CD4-positive, alpha-beta T cell treated with Interleukin-4 for 4 hours (primary cell): ENCODE data around the gene SHANK3.
"Not testable (repeated sequence)": the region's sequence is repeated elsewhere in the genome, so short reads cannot be mapped to it uniquely, and the experiment has no call there.

Experiments
- DNase-seq: peaks from one replicate; pipeline ENCODE4 v3.0.0-alpha.2; 2020

Gene SHANK3

DNA sequence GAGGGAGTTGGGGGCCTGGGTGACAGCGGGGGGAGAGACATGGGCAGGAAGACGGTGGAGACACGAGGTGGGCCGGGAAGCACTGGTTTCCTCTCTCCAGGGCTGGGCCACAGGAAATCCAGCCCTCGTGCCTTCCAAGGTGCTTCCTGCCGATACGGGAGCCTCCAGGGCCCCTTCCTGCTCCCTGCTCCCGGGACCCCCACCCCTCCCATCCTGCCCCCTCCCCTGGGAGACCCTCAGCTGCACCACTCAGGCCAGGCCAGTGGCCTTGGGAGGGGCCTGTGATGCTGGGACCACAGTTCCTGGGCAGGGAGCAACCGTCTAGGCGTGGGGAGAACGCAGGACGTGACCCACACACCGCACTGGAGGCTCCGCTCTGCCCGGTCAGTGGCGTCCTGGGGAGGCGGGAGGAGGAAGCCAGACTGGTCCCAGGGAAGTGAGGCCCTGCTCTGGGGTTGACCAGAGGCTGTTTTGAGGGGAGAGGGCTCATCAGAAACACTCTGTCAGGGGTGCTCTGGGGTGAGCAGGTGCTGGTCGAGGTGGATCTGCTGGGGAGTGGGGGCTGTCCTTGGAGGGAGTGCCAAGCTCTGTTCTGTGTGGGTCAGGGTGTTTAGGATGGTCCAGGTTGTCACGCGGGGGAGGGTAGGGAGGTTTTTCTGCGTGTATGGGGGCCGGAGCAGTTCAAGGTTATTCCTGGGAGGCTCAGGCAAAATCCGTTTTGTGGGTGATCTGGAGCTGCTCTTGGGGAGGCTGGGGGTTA, at the start of gene SHANK3:
SHANK3 (plus strand) TSS at position 353 of the 760 bp plus-strand sequence.
- DNase-seq, result no peak

DNA sequence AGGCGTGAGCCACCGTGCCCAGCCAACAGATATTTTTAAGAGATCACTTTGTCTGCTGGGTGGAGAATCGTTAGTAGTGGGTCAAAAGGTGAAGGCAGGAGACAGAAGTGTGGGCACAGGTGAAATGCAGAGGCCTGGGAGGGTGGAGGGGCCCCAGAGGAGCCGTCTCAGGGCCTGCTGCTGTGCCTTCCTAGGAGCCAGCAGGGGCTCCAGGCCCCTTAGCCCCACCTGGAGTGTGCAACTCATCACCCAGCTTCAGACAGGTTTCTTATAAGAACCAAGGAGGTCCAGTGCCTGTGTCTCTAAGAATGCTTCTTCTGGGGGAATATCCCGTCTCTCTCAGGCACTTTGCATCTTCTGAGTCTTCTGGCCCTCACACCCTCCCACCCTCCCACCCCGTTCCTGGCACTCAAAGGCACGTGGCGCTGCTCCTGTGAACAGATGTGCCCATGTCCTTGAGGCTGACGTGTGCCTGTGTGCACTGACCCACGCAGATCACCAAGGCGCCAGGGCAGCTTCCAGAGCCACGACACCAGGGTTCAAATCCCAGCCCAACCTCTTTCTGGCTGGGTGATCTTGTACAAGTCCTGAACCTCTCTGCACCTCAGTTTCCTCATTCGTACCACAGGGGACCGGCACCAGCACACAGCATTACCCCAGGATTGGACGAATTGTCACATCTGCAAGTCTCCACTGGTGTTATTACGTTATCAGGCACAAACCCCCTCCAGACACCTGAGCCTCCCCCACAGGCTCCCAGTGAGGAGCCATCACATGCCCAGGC, 48.1 kb upstream of the SHANK3 start:
- DNase-seq, result no peak

DNA sequence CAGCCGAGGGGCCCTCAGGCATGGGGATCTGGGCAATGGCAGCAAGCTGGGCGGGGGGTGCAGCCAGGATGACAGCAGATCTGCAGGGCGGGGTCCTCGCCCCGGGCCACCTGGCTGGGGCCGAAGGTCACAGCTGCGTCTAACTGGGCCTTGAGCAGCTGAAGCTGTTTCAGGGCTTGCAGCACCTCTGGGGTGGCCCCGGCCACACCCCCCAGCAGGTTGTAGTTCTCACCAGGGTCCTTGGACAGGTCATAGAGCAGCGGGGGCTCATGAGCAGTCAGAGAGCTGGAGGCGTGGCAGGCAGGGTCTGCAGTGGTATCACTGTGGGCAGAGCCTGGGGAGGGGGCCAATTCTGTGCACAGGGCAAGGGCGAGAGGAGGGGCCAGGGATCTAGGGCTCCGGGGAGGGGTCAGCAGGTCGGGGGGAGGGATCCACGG, 47.5 kb upstream of the SHANK3 start:
- no peak for DNase-seq

DNA sequence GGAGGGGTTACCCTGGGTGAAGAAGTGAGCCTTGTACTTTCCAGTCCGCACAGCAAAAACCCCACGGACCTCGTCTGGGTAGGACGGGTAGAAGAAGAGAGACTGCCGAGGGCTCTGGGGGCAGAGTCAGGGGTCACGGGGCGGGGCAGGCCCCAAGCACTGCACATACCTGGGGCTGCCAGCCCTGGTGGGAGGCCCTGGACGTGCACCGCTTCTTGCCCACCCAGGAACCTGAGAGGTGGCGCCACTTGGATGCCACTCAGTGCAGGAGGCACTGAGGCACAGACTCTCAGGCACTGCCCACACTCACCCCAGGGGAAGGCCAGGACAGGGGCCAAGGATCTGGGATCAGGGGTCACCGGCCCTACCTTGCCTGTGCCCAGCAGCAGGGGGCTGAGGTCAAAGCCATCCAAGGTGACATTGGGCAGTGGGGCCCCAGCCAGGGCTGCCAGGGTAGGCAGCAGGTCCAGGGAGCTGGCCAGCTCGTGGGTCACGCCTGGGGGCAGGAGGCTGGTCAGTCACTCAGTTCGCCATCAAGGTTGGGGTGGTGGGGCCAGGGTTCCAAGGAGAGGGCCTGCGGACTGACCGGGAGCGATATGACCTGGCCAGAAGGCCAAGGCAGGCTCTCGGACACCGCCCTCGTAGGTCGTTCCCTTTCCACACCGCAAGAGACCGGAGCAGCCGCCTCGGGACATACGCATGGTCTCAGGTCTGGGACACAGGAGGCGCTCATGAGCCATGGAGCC, 46.9 kb upstream of the SHANK3 start:
- no peak for DNase-seq

DNA sequence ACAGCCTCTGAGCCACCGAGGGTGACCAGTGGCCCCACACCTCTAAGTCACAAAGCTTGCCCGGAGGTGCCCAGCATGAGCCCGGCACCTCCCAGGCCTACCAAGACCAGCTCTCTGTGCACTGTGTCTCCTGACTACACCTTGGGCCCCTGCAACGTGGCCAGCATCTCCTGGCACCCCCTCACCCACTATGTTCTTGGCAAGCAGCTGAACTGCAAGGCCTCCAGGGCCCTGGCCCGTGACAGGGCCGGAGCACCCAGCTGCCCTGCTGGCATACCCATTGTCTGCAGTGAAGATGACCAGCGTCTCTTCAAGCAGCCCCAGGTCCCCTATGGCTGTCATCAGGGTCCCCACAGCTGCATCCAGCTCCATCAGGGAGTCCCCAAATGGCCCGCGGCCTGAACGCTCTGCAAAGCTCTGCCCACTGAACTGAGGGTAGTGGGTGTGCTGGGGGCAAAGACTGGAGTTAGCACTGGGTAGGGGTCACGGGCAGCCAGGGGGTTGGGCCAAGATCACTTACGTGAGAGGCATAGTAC, 46.2 kb upstream of the SHANK3 start:
- no peak for DNase-seq

DNA sequence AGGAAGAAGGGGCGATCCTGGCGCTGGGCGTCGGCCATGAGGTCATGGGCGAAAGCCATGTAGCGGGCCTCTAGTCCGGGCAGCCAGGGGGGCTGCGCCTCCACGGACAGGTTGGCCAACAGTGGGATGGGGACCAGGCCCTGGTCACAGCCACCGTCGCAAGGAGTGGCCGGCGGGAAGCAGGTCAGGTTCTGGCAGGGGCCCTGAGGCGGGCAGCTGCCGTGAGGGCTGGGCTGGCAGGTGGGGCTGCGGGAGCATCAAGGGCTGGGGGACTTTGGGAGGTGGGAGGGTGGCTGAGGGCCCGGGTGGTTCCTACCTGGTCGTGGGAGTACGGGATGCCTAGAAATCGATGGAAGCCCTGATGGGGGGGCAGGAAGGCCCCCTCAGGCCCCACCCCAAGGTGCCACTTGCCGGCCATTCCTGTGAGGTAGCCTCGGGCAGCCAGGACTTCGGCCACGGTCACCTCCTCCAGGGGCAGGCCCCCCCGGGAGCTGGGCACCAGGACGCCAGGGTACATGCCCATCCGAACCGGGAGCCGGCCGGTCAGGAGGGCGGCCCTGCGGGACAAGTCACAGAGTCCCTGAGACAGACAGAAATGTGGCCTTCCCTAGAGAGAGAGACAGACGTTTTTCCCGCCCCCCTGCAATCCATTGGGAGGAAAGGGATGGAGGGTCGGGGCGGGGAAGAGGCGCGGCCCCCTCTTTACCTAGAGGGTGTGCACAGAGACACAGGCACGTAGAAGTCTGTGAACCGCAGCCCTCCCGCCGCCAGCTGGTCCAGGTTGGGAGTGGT, 45.6 kb upstream of the SHANK3 start:
- no peak for DNase-seq

DNA sequence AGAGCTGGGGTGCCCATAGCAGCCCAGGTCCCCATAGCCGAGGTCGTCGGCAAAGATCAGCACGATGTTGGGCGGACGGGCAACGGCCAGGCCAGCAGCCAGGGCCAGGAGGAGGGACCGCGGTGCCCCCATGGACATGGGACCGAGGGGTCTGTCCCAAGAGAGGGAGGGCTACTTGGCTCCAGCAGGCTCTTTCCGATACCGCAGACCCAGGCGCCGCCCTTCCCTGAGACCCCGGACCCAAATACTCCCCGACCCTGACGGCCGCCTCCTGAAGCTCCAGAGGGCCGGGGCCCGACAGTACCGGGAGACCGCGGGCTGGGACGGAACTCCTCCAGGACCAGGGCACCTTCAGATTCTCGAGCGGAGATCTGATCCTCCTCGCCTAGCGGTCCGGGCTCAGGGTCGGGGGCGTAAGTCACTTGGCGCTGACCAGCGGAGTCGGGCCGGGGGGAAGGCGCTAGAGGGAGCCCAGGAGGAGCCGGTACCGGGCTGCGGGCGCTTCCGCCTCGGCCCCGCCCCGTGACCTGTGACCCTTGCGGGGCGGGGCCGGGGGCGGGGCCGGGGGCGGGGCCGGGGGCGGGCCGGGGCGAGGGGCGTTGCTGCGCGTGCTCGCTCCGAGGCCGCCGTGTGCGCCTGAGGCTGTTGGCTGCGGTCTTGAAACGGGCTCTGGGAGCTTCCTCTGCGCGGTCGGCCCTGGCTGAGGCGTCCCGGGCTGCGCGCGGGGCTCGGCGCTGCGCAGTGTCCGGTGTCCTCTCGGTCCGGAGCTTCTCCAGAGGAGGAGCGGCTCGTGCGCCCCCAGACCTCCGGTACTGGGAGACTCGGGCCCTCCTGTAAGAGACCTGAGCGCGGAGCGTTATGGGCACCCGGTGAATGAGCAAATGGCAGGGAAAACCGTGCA, 44.7 kb upstream of the SHANK3 start, which contains the start of gene ARSA:
ARSA (minus strand) TSS at position 511 of the 901 bp plus-strand sequence; CDS start at position 138, 373 bp downstream.
- peak; percentile 73 for DNase-seq

DNA sequence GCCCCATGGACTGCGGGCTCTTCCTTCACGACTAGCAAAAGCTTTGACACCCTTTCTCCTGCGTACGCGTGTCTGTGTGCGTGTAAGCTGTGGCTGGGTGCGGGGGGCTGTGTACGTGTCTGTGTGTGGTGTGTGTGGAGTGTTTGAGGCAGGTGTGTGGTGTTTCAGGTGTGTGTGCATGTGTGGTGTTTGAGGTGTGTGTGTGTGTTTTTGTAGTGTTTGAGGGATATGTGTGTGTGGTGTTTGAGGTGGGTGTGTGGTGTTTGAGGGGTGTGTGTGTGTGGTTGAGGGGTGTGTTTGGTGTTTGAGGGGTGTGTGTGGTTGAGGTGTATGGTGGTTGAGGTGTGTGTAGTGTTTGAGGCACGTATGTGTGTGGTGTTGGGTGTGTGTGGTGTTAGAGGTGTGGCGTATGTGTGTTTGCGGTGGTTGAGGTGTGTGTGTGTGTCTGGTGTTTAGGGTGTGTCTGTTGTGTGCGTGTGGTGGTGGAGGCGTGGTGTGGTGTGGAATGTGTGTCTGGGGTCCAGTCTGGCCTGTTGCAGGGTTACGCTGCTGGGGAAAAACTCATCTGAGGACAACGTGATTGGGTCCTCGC, 44.0 kb upstream of the SHANK3 start:
- DNase-seq, result peak; percentile 68

DNA sequence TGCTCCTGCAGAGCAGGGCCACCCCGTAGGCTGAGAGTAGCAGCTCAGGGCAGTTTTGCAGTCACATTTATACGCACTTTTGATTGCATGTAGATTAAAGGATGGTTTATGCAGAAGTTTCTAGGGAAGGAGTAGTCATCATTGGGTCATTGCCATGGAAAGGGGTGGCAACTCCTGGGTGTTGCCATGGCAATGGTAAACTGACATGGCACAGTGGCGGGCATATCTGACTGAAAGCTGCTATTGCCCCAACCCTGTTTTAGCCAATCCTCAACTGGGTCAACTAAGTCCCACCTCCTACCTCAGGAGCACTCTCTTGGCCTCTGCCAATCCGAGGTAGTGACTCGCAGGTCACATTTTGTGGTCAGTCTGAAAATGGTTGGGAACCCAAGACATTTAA, 42.2 kb upstream of the SHANK3 start:
- no peak for DNase-seq

DNA sequence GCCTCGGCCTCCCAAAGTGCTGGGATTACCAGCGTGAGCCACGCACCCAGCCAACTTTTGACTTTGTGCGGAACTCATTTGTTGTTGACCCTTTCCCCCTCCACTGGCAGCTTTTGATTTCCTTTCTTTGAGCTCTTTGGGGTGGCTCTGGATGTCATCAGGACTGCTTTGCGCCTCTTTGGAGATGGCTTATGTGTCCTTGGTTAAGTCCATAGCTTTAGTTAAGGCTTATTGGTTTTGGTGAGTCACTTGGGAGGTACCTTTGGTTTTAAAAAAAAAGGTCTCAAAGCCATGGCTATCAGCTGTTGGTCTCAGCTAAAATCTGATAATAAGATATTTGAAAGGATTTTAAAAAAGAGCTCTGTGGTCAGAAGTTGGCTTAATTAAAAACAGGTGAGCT, 39.5 kb upstream of the SHANK3 start:
- no peak for DNase-seq

DNA sequence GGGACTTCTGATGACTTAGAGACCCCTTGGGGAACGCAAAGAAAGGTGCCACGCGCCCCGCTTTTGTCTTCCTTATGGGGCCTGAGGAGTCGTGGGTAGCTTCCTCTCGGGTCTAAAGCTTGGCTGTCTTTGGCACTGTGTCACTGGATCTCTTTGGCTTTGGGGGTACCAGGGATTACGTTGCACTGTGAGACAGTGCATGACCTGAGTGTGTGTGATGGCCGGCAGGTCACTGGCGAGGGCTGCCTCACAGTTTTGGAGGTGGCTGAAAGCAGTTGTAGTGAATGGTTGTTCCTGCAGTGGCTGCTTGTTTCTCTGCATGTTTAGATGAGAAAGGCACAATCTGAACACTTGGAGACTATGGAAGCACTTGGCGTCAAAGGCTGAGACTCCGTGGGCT, 38.9 kb upstream of the SHANK3 start:
- no peak for DNase-seq

DNA sequence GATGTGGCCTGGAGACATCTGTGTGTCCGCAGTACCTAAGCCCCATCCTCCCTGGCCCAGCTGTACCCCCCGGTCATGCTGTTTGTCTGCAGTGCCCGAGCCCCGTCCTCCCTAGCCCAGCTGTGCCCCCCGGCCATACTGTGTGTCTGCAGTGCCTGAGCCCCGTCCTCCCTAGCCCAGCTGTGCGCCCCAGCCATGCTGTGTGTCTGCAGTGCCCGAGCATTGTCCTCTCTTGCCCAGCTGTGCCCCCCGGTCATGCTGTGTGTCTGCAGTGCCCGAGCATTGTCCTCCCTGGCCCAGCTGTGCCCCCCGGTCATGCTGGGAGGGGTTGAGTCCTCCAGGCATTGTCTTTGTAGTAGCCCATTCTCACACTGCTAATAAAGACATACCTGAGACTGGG, 37.0 kb upstream of the SHANK3 start:
- no peak for DNase-seq

DNA sequence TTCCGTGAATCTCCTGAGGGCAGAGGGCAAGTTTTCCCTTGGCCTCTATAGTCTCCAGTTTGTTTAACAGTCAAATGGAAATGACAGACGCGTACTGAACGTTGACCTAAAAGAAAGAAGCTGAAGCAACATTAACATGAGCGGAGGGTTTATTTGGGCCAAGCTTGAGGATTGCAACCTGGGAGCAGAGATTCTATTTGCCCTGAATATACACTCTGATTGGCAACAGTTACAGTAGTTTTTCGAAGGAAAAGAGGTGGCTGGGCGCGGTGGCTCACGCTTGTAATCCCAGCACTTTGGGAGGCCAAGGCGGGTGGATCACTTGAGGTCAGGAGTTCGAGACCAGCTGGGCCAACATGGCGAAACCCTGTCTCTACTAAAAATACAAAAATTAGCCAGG, 32.3 kb upstream of the SHANK3 start:
- not testable (repeated sequence) for DNase-seq

DNA sequence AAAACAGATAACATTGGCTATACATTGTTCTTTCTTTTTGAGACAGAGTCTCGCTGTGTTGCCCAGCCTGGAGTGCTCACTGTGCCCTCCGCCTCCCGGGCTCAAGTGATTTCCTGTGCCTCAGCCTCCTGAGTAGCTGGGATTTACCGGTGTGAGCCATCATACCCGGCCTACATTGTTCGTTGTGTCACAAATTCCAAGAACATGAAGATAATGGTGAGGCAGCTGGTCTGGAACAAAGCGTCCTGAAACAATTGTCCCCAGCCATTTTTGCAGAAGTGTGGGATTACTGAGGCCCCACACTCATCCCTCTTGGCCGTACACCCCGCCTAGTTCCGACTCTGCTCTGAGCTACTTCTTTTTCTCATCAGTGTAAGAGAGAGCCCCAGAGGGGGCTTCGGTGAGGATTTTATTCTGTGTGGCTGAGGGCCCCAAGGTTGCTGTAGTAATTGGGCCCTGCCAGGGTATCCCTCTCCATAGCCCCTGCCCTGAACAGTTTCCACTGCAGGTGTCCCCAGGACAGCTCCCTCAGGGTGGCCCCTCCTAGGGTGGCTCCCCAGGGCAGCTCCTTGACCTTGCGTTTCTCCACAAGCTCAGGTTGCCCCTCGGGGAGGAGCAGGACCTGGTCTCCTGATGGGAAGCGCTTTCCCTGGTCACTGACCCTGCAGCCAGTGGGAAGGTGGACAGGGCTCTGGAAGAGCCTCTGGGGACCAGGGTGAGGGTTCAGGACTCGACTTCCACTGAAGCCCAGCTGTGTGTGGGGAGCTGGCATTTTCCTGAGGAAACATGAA, 31.6 kb upstream of the SHANK3 start:
- no peak for DNase-seq

DNA sequence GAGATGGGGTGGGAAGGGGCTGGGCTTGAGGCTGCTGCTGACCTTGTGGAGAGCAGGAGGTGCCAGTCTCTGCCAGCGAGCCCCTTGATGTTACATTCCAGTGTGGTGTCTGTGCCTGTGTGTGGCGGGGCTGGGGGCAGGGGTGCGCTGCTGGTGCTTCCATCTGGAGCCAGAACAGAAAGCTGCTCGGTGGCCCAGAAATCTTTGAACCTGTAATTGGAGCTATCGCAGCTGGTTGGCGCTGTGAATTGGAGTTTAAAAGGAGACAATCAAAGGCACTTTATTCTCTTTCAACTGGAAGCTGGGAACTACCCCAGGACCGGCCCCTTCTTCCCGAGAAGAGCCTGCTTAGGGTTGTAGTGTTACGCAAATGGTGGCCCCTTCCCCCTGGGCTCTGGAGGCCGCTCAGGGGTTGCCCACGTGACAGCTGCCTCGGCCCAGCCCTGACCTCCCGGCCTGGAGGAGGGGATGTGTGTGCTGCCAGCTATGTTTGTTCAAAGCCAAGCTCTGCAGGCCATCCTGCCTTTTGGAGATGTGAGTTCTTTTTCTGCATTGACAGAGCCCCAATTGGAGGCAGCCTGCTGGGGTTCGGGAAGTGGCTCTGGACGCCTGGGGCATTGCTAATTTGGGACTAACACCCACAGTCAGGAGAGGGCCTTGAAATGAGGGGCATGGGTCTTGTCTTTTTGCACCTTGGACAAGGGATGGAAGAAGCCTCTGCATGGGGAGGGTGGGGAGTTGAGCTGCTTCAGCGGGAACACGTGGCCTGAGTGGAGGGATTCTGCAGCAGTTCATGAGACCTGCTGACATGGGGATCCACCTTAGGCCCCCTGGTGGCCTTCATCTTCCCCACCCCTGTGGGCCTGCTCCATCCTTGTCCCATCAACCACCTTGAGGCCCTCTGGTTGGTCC, 30.7 kb upstream of the SHANK3 start:
- DNase-seq, result no peak

DNA sequence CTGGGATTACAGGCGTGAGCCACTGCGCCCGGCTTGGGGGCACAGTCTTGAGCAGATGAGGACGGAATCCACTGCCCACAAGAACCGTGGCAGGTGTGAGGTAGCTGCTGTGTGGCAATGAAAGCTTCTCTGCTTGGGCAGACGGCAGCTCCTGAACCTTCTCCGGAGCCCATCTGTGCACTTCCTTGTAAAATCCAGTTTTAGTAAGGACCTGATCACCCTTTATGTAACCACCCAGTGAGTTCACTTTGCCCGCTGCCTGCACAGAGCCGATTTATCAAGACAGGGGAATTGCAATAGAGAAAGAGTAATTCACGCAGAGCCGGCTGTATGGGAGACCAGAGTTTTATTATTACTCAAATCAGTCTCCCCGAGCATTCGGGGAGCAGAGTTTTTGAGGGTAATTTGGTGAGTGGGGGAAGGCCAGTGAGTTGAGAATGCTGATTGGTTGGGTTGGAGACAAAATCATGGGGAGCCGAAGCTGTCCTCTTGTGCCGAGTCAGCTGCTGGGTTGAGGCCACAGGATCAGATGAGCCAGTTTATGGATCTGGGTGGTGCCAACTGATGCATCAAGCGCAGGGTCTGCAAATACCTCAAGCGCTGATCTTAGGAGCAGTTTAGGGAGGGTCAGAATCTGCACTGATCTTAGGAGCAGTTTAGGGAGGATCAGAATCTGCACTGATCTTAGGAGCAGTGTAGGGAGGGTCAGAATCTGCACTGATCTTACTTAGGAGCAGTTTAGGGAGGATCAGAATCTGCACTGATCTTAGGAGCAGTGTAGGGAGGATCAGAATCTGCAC, 29.4 kb upstream of the SHANK3 start:
- not testable (repeated sequence) for DNase-seq

DNA sequence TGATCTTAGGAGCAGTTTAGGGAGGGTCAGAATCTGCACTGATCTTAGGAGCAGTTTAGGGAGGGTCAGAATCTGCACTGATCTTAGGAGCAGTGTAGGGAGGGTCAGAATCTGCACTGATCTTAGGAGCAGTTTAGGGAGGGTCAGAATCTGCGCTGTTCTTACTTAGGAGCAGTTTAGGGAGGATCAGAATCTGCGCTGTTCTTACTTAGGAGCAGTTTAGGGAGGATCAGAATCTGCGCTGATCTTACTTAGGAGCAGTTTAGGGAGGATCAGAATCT, 28.9 kb upstream of the SHANK3 start:
- DNase-seq, result not testable (repeated sequence)

DNA sequence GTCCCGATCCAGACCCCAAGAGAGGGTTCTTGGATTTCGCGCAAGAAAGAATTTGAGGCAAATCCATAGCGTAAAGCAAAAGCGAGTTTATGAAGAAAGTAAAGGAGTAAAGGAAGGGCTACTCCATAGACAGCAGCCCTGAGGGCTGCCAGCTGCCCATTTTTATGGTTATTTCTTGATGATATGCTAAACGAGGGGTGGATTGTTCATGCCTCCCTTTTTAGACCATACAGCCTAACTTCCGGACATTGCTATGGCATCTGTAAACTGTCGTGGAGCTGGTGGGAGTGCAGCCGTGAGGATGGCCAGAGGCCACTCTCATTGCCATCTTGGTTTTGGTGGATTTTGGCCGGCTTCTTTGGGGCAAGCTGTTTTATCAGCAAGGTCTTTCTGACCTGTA, 19.4 kb upstream of the SHANK3 start:
- no peak for DNase-seq
